ENCODE data around the gene ACP6.
"Not testable (repeated sequence)": the region's sequence is repeated elsewhere in the genome, so short reads cannot be mapped to it uniquely, and the experiment has no call there.

The ACP6 gene

DNA sequence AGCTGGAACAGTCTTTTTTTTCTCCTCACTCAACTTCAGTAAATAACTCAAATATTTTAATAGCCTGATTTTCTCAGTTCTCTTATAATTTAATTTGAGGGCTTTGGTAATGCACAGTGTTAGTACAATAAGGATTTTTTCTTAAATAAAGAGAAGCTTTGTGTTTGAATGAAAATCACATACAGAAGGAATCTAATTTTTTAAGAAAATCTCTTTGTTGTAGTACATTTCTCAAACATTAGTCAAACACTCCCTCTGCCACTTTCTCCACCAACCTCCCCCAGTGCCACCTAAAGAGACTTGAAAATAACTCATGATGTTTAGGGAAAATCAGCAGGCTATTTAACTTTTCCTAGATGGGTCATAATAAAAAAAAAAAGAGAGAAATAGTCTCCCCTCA, 42.3 kb upstream of the ACP6 start:
- no peak for TF ChIP-seq POLR2A (IDR thresholded peaks at IDR 0.05; ENCODE audit: extremely low read depth, insufficient read length)
- TF ChIP-seq, protein P1, sequence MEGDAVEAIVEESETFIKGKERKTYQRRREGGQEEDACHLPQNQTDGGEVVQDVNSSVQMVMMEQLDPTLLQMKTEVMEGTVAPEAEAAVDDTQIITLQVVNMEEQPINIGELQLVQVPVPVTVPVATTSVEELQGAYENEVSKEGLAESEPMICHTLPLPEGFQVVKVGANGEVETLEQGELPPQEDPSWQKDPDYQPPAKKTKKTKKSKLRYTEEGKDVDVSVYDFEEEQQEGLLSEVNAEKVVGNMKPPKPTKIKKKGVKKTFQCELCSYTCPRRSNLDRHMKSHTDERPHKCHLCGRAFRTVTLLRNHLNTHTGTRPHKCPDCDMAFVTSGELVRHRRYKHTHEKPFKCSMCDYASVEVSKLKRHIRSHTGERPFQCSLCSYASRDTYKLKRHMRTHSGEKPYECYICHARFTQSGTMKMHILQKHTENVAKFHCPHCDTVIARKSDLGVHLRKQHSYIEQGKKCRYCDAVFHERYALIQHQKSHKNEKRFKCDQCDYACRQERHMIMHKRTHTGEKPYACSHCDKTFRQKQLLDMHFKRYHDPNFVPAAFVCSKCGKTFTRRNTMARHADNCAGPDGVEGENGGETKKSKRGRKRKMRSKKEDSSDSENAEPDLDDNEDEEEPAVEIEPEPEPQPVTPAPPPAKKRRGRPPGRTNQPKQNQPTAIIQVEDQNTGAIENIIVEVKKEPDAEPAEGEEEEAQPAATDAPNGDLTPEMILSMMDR (IDR thresholded peaks at IDR 0.05; ENCODE audit: low read depth, low read length), result no peak
- TF ChIP-seq MYC (IDR thresholded peaks at IDR 0.05; ENCODE audit: low read depth, low read length), result no peak
- TF ChIP-seq, protein P2, sequence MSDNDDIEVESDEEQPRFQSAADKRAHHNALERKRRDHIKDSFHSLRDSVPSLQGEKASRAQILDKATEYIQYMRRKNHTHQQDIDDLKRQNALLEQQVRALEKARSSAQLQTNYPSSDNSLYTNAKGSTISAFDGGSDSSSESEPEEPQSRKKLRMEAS (IDR thresholded peaks at IDR 0.05; ENCODE audit: low read depth, low read length), result no peak
- H3K4me3 ChIP-seq (ENCODE audit: low read depth, low read length), result no peak overlapping the region
- DNase-seq (ENCODE audit: low read depth), result no peak

DNA sequence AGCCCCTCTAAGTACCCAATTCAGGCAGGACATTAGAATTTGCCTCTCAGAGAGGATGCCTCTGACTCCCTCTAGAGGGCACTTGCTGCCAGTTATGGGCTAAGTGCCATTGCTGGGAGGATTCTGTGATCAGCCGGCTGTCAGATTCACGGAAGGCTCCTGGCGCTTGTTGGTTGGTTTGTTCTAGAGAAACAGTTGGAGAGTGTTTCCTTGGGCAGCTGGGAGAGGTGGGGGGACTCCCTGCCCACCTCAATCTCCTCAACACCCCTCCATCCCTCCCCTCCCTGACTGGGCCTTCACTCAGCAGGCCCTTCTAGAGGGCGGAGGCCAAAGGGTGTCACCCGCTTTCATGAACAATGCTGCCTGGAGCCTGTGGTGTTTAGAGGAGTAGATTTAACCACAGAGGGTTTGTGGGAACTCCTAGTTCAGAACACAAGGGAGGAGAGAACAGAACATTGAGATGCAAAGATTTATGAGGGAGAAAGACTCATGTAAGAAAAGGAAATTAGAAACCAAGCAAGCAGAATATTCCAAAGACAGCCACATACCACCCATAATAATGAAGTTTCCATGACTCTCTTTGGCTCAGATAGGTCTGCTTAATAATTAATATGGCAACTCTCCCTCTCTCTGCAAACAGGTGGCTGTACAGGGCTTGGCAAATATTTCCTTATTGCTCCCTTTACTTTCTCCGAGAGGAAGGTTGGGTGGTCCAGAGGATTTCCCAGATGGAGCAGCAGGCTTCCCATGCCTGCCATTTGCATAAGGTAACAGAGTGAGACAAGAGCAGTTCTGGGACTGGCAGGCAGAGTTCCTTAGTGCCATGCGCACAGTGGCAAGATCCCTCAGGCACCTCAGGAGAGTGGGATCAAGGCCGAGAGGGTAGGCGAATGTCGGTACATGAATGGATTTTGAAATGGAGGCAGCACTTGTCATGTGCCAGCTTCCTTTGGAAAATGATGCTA, 30.0 kb upstream of the ACP6 start:
- TF ChIP-seq, protein P2 (IDR thresholded peaks at IDR 0.05; ENCODE audit: low read depth, low read length), result no peak
- TF ChIP-seq, protein P1 (IDR thresholded peaks at IDR 0.05; ENCODE audit: low read depth, low read length), result peak; percentile 82
- TF ChIP-seq POLR2A (IDR thresholded peaks at IDR 0.05; ENCODE audit: extremely low read depth, insufficient read length), result no peak
- peak; percentile 43 for DNase-seq (ENCODE audit: low read depth)
- no peak overlapping the region for H3K4me3 ChIP-seq (ENCODE audit: low read depth, low read length)

DNA sequence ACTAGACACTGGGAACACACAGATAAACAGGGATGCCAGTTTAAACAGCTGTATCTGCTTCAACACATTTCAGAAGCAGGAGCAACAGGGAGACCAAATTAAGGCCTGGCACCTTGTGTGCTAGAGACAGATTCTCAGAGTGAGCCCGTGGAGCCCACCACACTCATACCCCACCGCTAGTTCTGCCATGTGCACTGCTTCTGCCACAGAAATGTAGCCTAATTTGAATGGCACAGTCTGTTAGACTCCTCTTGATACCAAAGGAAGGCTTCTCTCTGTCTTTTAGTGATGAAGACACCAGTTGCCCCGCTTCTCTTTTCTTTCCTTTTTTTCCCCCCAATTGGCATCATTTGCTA, 29.3 kb upstream of the ACP6 start:
- TF ChIP-seq MYC (IDR thresholded peaks at IDR 0.05; ENCODE audit: low read depth, low read length) (no peak), POLR2A (IDR thresholded peaks at IDR 0.05; ENCODE audit: extremely low read depth, insufficient read length) (no peak)
- TF ChIP-seq, protein P2 (IDR thresholded peaks at IDR 0.05; ENCODE audit: low read depth, low read length), result no peak
- TF ChIP-seq, protein P1 (IDR thresholded peaks at IDR 0.05; ENCODE audit: low read depth, low read length), result no peak
- DNase-seq (ENCODE audit: low read depth), result no peak
- no peak overlapping the region for H3K4me3 ChIP-seq (ENCODE audit: low read depth, low read length)

DNA sequence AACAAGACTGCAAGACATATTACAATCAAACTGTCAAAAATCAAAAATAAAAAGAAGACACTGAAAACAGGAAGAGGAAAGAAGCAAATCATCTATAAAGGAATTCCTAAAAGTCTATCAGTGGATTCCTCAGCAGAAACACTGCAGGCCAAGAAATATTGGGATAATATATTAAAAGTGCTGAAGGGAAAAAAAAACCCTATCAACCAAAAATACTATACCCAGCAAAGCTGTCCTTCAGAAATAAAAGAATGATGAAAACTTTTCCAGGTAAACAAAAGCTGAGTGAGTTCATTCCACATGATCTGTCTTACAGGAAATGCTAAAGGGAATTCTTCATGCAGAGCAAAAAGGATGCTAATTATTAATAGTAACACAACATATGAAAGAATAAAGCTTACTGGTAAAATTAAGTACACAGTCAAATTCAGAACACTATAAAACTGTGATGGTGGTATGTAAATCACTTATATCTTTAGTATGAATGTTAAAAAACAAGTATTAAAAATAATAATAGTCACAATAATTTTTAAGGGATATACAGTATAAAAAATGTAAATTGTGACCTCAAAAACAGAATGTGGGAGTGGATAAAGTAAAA, 12.9 kb upstream of the ACP6 start:
- DNase-seq (ENCODE audit: low read depth), result no peak
- TF ChIP-seq, protein P2 (IDR thresholded peaks at IDR 0.05; ENCODE audit: low read depth, low read length), result no peak
- TF ChIP-seq MYC (IDR thresholded peaks at IDR 0.05; ENCODE audit: low read depth, low read length), result no peak
- TF ChIP-seq POLR2A (IDR thresholded peaks at IDR 0.05; ENCODE audit: extremely low read depth, insufficient read length), result no peak
- TF ChIP-seq, protein P1 (IDR thresholded peaks at IDR 0.05; ENCODE audit: low read depth, low read length), result no peak
- no peak overlapping the region for H3K4me3 ChIP-seq (ENCODE audit: low read depth, low read length)

DNA sequence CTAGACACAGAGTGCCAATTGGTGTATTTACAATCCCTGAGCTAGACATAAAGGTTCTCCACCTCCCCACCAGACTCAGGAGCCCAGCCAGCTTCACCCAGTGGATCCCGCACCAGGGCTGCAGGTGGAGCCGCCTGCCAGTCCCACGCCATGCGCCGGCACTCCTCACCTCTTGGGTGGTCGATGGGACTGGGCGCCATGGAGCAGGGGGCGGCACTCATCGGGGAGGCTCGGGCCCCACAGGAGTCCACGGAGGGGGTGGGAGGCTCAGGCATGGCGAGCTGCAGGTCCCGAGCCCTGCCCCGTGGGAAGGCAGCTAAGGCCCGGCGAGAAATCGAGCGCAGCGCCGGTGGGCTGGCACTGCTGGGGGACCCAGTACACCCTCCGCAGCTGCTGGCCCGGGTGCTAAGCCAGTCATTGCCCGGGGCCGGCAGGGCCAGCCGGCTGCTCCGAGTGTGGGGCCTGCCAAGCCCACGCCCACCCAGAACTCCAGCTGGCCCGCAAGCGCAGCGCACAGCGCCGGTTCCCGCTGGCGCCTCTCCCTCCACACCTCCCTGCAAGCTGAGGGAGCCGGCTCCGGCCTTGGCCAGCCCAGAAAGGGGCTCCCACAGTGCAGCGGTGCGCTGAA, 10.4 kb upstream of the ACP6 start:
- not testable (repeated sequence) for DNase-seq (ENCODE audit: low read depth); H3K4me3 ChIP-seq (ENCODE audit: low read depth, low read length)

DNA sequence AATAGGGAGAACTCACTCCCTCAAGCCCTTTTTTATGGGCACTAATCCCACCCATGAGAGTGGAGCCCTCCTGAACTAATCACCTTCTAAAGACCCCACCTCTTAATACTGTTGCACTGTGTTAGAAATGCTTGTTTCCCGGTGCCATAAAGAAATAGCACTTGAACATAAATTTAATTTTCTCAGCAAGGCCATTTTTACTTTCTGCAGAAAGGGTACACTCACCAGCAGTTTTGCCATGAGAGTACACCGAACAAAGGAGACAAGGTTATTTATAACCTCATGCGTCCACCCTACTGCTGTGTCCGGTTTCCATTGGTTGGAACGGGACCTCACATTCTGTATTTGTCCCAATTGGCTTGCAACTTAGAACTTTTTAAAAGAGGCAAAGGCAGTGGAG, 7.4 kb upstream of the ACP6 start:
- not testable (repeated sequence) for DNase-seq (ENCODE audit: low read depth); H3K4me3 ChIP-seq (ENCODE audit: low read depth, low read length)
